Fibroblast of lung (primary cell): ENCODE results near the gene C1QTNF4. TPM values are rescaled to one million over a fixed set of nuclear protein-coding genes. Genes with fewer than 3 reads are reported as not detected.
"Not testable (repeated sequence)": the region's sequence is repeated elsewhere in the genome, so short reads cannot be mapped to it uniquely, and the experiment has no call there.

Source experiments
- DNase-seq, 2 donors: peaks; one replicate each; pipeline versions ENCODE4 v3.0.0 to v3.0.0-alpha.2; 2010; ENCODE audit warnings: low read depth in 2 of 2
- H2AFZ ChIP-seq: 2 replicates; pipeline ENCODE4 v1.5.1; 2012; ENCODE audit warnings: low read length, control low read depth, inconsistent platforms
- H3K27ac ChIP-seq: 2 replicates; pipeline ENCODE4 v1.5.1; 2011; ENCODE audit warnings: low read length, control low read depth; ENCODE audit not compliant: insufficient read depth
- H3K27me3 ChIP-seq: 2 replicates; pipeline ENCODE4 v1.5.1; 2011; ENCODE audit warnings: mild to moderate bottlenecking, low read length; ENCODE audit not compliant: control insufficient read depth, insufficient read depth
- H3K36me3 ChIP-seq: 2 replicates; pipeline ENCODE4 v1.5.1; 2011; ENCODE audit warnings: low read length; ENCODE audit not compliant: control insufficient read depth, insufficient read depth
- H3K4me1 ChIP-seq: 2 replicates; pipeline ENCODE4 v1.5.1; 2011; ENCODE audit warnings: low read length; ENCODE audit not compliant: control insufficient read depth, insufficient read depth; ENCODE audit errors: extremely low read depth
- H3K4me2 ChIP-seq: 2 replicates; pipeline ENCODE4 v1.5.1; 2011; ENCODE audit warnings: low read length, control low read depth; ENCODE audit not compliant: insufficient read depth; ENCODE audit errors: extremely low read depth
- H3K4me3 ChIP-seq, 4 experiments: fragments of 200-600 bp in 1 of 4; sonication (generic) in 1 of 4; replicated peaks in 1 of 4; 2 replicates each; pipeline ENCODE4 v1.5.1; 2011 to 2016; ENCODE audit warnings: low read length in 4 of 4, low read depth in 3 of 4, mild to moderate bottlenecking in 3 of 4, control low read depth in 2 of 4, inconsistent platforms in 1 of 4, mixed read lengths in 1 of 4; ENCODE audit not compliant: insufficient read depth in 1 of 4; ENCODE audit errors: control extremely low read depth in 1 of 4
- H3K79me2 ChIP-seq: 2 replicates; pipeline ENCODE4 v1.5.1; 2012; ENCODE audit warnings: mild to moderate bottlenecking, low read length, inconsistent platforms; ENCODE audit not compliant: control insufficient read depth, insufficient read depth
- H3K9ac ChIP-seq: 2 replicates; pipeline ENCODE4 v1.5.1; 2011; ENCODE audit warnings: mild to moderate bottlenecking, low read length, control low read depth; ENCODE audit not compliant: insufficient read depth
- H3K9me3 ChIP-seq: 2 replicates; pipeline ENCODE4 v1.5.1; 2012; ENCODE audit warnings: low read depth, low read length; ENCODE audit not compliant: control insufficient read depth, insufficient read depth
- H4K20me1 ChIP-seq: 2 replicates; pipeline ENCODE4 v1.5.1; 2011; ENCODE audit warnings: low read length; ENCODE audit not compliant: control insufficient read depth, insufficient read depth; ENCODE audit errors: extremely low read depth
- EZH2 ChIP-seq: IDR thresholded peaks from 2 replicates; pipeline ENCODE4 v1.5.1; 2012; ENCODE audit warnings: low read length, control low read depth, mild to moderate bottlenecking; ENCODE audit errors: missing control alignments
- polyA plus RNA-seq, 2 donors: library from polyadenylated mRNA; depleted of rRNA in 1 of 2; stranded (reverse) in 1 of 2; unstranded in 1 of 2; fragments of >200 nt; gene quantifications; 2 replicates each; pipeline ENCODE4 v1.2.1, GENCODE V29; 2011 to 2012; ENCODE audit warnings: missing spikeins in 1 of 2
- total RNA-seq: library from RNA; depleted of rRNA; stranded (reverse); fragments of >200 nt; gene quantifications from 2 replicates; pipeline ENCODE4 v1.2.1, GENCODE V29; 2014
- TF ChIP-seq, protein P1 (sequence below), 2 donors: IDR thresholded peaks in 1 of 2; conservative IDR thresholded peaks in 1 of 2; 1 replicate in 1 of 2; 2 replicates in 1 of 2; pipeline ENCODE4 v1.5.1; 2011 to 2012; ENCODE audit warnings: low read length in 2 of 2, control low read depth in 1 of 2, inconsistent platforms in 1 of 2, low read depth in 1 of 2, mild to moderate bottlenecking in 1 of 2

The C1QTNF4 gene
- total and polyA plus RNA-seq, 2 donors (not counting 1 experiment from before 2014, with no cell fraction given), result under 0.01 TPM; not detected in 1

- TF ChIP-seq, protein P1, sequence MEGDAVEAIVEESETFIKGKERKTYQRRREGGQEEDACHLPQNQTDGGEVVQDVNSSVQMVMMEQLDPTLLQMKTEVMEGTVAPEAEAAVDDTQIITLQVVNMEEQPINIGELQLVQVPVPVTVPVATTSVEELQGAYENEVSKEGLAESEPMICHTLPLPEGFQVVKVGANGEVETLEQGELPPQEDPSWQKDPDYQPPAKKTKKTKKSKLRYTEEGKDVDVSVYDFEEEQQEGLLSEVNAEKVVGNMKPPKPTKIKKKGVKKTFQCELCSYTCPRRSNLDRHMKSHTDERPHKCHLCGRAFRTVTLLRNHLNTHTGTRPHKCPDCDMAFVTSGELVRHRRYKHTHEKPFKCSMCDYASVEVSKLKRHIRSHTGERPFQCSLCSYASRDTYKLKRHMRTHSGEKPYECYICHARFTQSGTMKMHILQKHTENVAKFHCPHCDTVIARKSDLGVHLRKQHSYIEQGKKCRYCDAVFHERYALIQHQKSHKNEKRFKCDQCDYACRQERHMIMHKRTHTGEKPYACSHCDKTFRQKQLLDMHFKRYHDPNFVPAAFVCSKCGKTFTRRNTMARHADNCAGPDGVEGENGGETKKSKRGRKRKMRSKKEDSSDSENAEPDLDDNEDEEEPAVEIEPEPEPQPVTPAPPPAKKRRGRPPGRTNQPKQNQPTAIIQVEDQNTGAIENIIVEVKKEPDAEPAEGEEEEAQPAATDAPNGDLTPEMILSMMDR (conservative IDR thresholded peaks at IDR 0.05 in 1 of 2, IDR thresholded peaks at IDR 0.05 in 1 of 2; ENCODE audit: low read depth in 1 of 2, low read length in 2 of 2), result no peak
- TF ChIP-seq EZH2, result no peak
- Histone ChIP-seq H2AFZ (peak overlapping the region; percentile 28), H3K36me3 (no peaks in the 10 kb centered on the region), H3K27me3 (no peaks in the 10 kb centered on the region), H3K4me3 (peak overlapping the region; percentile 69 to 100 (median 89)), H3K4me2 (peak overlapping the region; percentile 90), H3K79me2 (peaks cover 57% of the 10 kb centered on the region), H3K9me3 (no peaks in the 10 kb centered on the region), H3K27ac (peak overlapping the region; percentile 96), H3K9ac (peak overlapping the region; percentile 88), H3K4me1 (peaks cover 3% of the 10 kb centered on the region), H4K20me1 (no peaks in the 10 kb centered on the region)
- DNase-seq, result peak; percentile 58 to 70
Observed at GRCh38 chr11:47552056-47552565, 42.1 kb downstream of the C1QTNF4 start.

DNA sequence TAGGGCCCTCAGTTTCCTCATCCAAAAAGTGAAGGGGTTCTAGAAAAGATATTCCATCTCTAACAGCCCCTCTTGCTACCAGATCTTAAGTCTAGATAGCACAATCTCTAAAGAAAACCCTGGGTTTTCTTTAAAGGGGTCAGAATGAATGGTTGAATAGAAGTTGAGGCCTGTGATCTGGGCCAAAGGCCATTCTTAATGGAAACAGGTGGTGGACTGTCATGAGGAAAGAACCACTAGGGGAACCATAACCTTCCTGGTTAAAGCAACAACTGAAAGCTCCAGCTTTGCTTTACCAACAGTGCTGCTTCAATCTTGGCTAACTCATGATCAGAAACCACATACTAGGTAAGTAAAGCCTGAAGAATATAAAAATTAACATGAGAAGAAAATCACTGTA, 43.1 kb downstream of the C1QTNF4 start:
- no peak overlapping the region for H3K27ac ChIP-seq
- DNase-seq, result peak; percentile 32 to 46
- H3K27me3 ChIP-seq, result no peaks in the 10 kb centered on the region
- peaks cover 67% of the 10 kb centered on the region for H3K79me2 ChIP-seq
- no peak overlapping the region for H2AFZ ChIP-seq
- H3K9me3 ChIP-seq, result no peaks in the 10 kb centered on the region
- peak overlapping the region; percentile 90 for H3K4me2 ChIP-seq
- no peak overlapping the region for H3K9ac ChIP-seq
- H3K36me3 ChIP-seq, result no peaks in the 10 kb centered on the region
- H4K20me1 ChIP-seq, result no peaks in the 10 kb centered on the region
- peaks cover 3% of the 10 kb centered on the region for H3K4me1 ChIP-seq
- H3K4me3 ChIP-seq, result peak overlapping the region; percentile 69 to 100 (median 89)
- no peak for TF ChIP-seq EZH2
- TF ChIP-seq, protein P1 (conservative IDR thresholded peaks at IDR 0.05 in 1 of 2, IDR thresholded peaks at IDR 0.05 in 1 of 2; ENCODE audit: low read depth in 1 of 2, low read length in 2 of 2), result peak; percentile 40 to 49

DNA sequence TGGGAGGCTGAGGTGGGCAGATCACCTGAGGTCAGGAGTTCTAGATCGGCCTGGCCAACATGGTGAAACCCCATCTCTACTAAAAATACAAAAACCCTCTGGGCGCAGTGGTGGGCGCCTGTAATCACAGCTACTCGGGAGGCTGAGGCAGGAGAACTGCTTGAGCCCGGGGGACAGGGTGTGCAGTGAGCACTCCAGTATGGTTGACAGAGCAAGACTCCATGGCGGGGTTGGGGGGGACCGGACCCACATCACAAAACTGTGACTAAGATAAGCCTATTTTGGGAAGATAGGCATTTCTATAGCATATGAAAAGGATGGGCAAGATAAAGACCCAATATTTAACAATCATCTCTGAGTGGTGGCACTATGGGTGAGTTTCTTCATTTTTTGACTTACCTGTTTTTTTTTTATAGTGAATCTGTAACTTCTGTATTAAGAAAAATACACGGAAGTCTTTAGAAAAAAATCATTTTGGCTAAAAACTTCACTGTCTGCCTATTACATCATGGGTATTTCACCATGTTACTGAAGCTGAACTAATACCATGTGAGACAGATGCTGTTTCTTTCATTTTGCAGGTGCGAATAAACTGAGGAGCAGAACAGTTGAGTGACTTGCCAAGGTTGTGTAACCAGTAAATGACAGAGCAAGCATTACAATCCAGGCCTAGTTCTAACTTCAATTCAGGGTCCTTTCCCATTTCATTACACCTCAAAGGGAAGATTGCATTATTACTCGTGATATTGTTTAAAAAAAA, 43.7 kb downstream of the C1QTNF4 start:
- TF ChIP-seq EZH2, result no peak
- TF ChIP-seq, protein P1 (conservative IDR thresholded peaks at IDR 0.05 in 1 of 2, IDR thresholded peaks at IDR 0.05 in 1 of 2; ENCODE audit: low read depth in 1 of 2, low read length in 2 of 2), result no peak
- peaks cover 3% of the 10 kb centered on the region for H3K4me1 ChIP-seq
- no peaks in the 10 kb centered on the region for H3K9me3 ChIP-seq
- H4K20me1 ChIP-seq, result no peaks in the 10 kb centered on the region
- H2AFZ ChIP-seq, result no peak overlapping the region
- peaks cover 69% of the 10 kb centered on the region for H3K79me2 ChIP-seq
- peak overlapping the region in 2 of 4 experiments; percentile 69 to 81 for H3K4me3 ChIP-seq
- H3K27ac ChIP-seq, result no peak overlapping the region
- H3K36me3 ChIP-seq, result no peaks in the 10 kb centered on the region
- H3K27me3 ChIP-seq, result no peaks in the 10 kb centered on the region
- H3K4me2 ChIP-seq, result no peak overlapping the region
- peak in 1 of 2 donors; percentile 42 for DNase-seq
- no peak overlapping the region for H3K9ac ChIP-seq

DNA sequence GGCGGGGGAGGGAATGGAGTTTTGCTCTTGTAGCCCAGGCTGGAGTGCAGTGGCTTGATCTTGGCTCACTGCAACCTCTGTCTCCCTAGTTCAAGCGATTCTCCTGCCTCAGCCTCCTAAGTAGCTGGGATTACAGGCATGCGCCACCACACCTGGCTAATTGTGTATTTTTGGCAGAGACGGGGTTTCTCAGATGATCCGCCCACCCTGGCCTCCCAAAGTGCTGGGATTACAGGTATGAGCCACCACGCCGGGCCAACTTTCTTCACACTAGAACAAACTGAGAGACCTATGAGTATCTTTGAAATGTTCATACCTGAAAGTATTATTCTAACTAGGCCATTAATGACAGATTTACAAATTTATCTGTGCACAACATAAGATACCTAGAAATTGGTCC, 47.9 kb downstream of the C1QTNF4 start:
- H3K36me3 ChIP-seq, H2AFZ ChIP-seq, H3K9ac ChIP-seq, H3K4me2 ChIP-seq, H3K4me3 ChIP-seq, DNase-seq, H3K27me3 ChIP-seq, H3K27ac ChIP-seq, H4K20me1 ChIP-seq, H3K4me1 ChIP-seq, H3K9me3 ChIP-seq: not testable (repeated sequence)
- H3K79me2 ChIP-seq, result peaks cover 93% of the 10 kb centered on the region
